ENCODE measurements around the gene YWHAB.

The YWHAB gene

DNA sequence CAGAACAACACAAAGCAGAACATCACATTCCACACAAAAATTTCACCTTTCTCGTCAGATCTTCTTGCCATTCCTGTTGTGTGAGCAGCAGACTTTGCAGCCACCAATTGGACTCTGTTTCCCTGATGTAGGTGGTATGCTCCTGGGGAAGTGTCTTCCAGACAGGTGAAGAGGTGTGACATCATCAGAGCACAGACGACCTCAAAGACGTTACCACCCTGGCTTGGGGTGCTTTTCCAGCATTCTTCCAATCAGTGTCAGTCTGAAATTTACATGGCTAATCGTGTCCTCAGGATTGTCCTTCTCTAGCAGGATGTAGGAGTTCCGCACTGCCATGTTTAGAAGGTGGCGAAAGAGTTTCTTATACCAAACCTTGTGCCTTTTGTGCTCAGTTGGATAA, 43.5 kb upstream of the YWHAB start:
- H3K4me3 ChIP-seq (ENCODE audit: low read depth, low read length) = no peak overlapping the region
- DNase-seq (ENCODE audit: low read depth, low spot score) = no peak
- TF ChIP-seq, protein P1, sequence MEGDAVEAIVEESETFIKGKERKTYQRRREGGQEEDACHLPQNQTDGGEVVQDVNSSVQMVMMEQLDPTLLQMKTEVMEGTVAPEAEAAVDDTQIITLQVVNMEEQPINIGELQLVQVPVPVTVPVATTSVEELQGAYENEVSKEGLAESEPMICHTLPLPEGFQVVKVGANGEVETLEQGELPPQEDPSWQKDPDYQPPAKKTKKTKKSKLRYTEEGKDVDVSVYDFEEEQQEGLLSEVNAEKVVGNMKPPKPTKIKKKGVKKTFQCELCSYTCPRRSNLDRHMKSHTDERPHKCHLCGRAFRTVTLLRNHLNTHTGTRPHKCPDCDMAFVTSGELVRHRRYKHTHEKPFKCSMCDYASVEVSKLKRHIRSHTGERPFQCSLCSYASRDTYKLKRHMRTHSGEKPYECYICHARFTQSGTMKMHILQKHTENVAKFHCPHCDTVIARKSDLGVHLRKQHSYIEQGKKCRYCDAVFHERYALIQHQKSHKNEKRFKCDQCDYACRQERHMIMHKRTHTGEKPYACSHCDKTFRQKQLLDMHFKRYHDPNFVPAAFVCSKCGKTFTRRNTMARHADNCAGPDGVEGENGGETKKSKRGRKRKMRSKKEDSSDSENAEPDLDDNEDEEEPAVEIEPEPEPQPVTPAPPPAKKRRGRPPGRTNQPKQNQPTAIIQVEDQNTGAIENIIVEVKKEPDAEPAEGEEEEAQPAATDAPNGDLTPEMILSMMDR (IDR thresholded peaks at IDR 0.05; ENCODE audit: low read depth, low read length) = no peak
- in situ Hi-C loops (cut with HindIII; ENCODE audit: low sequenced_read_pairs) = no loop called here

DNA sequence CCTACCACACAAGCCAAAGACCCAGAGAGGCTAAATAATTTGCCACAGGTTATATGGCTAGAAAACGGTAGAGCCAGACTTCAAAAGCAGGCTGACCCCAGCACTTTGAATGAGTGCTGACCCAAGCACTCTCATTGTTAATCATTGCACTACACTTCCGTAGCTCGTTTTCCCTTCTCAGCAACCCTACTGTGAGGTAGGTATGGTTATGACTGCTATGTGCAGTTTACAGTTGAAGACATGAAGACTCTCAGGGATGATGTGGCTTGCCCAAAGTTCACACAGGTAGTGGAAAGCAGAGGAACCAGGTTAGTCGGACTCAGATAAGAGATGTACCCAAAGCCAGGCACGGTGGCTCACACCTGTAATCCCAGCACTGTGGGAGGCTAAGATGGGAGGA, 41.6 kb upstream of the YWHAB start:
- in situ Hi-C loops (cut with HindIII; ENCODE audit: low sequenced_read_pairs) = no loop called here
- TF ChIP-seq, protein P1 (IDR thresholded peaks at IDR 0.05; ENCODE audit: low read depth, low read length) = no peak
- H3K4me3 ChIP-seq (ENCODE audit: low read depth, low read length) = no peak overlapping the region
- DNase-seq (ENCODE audit: low read depth, low spot score) = no peak

DNA sequence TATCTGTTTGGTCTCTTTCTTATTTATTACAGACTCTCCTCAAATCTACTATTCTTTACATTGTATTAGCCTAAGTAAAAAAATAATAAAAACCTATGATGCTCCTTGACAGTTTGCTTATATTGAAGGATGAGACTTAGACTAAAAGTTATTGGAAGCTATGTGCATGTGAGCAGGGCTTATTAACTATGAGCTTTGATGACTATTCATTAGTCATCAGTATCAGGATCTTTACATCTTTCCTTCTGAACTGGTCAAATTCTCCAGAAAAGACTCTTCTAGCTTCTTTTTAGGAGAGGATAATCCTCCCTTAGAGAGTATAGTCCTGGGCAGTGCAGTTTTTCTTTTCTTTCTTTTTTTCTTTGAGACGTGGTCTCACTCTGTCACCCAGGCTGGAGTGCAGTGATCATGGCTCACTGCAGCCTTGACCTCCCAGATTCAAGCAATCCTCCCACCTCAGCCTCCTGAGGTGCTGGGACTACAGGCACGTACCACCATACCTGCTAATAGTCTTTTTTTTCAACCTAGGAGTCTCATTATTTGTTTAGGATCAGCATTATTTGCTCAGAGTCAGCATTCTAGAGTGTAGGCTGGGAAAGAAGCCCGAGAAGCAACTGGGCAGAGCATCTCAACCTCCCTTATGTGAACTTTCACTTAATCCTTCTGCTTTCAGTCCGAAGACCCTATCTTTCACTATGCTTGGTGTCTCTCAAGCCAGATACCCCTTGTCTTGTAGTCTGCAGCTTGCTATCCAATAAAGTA, 37.1 kb upstream of the YWHAB start:
- TF ChIP-seq, protein P1 (IDR thresholded peaks at IDR 0.05; ENCODE audit: low read depth, low read length) = no peak
- no peak for DNase-seq (ENCODE audit: low read depth, low spot score)
- no peak overlapping the region for H3K4me3 ChIP-seq (ENCODE audit: low read depth, low read length)
- in situ Hi-C loops (cut with HindIII; ENCODE audit: low sequenced_read_pairs) = no loop called here

DNA sequence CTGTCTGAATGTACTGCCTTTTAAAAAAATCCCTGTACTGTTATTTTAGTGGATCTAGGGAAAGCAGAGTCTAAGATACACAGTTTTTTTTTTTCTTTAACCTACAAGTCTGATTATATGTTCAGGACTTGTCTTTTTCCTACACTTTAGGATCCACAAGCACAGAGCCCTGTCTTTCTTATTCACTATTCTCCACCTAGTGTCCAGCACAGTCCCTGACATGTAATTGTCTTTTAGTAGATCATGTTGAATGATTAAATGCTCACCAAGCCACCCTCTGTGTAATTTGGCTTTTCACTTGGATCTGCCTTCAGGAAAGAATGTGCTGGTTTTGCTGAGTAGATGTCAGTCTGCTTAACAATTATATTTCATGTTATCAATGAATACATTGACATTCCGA, 35.8 kb upstream of the YWHAB start:
- in situ Hi-C loops (cut with HindIII; ENCODE audit: low sequenced_read_pairs) = no loop called here

DNA sequence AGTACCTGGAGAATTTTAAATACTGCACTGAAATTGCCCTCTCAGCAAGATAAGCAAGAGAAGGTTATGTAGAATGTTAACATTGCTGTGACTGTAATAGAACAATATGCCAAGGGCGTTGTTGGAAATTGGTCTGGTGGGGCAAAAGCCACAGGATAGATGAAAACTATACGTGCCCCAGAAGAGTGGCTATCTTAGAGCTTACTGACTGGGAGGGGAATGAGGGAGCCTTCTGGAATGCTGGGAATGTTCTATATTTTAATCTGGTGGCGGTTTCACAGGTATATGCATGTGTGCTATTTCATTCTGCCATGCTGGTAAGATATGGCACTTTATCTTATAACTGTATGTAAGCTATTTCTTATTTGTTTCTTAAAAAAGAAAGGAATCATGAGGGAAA, 35.2 kb upstream of the YWHAB start:
- TF ChIP-seq, protein P1 (IDR thresholded peaks at IDR 0.05; ENCODE audit: low read depth, low read length) = no peak
- no peak for DNase-seq (ENCODE audit: low read depth, low spot score)
- no peak overlapping the region for H3K4me3 ChIP-seq (ENCODE audit: low read depth, low read length)
- in situ Hi-C loops (cut with HindIII; ENCODE audit: low sequenced_read_pairs) = no loop called here

More for the DNA sequence above, 35.8 kb upstream of the YWHAB start:
- TF ChIP-seq, protein P1 (IDR thresholded peaks at IDR 0.05; ENCODE audit: low read depth, low read length) = no peak
- no peak overlapping the region for H3K4me3 ChIP-seq (ENCODE audit: low read depth, low read length)
- no peak for DNase-seq (ENCODE audit: low read depth, low spot score)

DNA sequence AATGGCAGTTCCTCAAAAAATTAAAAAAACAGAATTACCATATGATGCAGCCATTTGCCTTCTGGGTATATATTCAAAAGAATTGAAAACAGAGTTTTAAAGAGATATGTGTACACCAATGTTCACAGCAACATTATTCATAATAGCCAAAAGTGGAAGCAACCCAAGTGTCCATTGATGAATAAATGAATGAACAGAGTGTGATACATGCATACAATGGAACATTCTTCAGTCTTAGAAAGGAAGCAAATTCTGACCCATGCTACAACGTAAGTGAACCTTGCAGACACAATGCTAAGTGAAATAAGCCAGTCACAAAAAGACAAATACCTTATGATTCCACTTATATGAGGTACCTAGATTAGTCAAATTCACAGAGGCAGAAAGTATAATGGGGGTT, 34.7 kb upstream of the YWHAB start:
- in situ Hi-C loops (cut with HindIII; ENCODE audit: low sequenced_read_pairs) = no loop called here
- no peak overlapping the region for H3K4me3 ChIP-seq (ENCODE audit: low read depth, low read length)
- DNase-seq (ENCODE audit: low read depth, low spot score) = no peak
- TF ChIP-seq, protein P1 (IDR thresholded peaks at IDR 0.05; ENCODE audit: low read depth, low read length) = no peak
